K562 (cell line): ENCODE measurements around the gene GTF2A2. TPM values are rescaled to one million over a fixed set of nuclear protein-coding genes. Genes with fewer than 3 reads are reported as not detected.

Experiments
- BRF2 ChIP-seq: IDR thresholded peaks from 3 replicates; pipeline ENCODE4 v1.6.1; 2011; ENCODE audit warnings: borderline replicate concordance, mild to moderate bottlenecking; ENCODE audit not compliant: insufficient read length, insufficient read depth
- CBFA2T2 ChIP-seq: fragments of 450-650 bp; conservative IDR thresholded peaks from 2 replicates; pipeline ENCODE4 v1.6.1; 2017; ENCODE audit warnings: mild to moderate bottlenecking
- CBFA2T3 ChIP-seq: fragments of 450-650 bp; IDR thresholded peaks from 2 replicates; pipeline ENCODE4 v1.6.1; 2017
- CTCFL ChIP-seq: IDR thresholded peaks from 2 replicates; pipeline ENCODE4 v1.6.1; 2011; ENCODE audit warnings: borderline replicate concordance, low read depth, mild to moderate bottlenecking, moderate library complexity, low read length; ENCODE audit not compliant: insufficient read depth, poor library complexity, severe bottlenecking
- E2F4 ChIP-seq: sonication (generic); formaldehyde crosslinking; IDR thresholded peaks from 2 replicates; pipeline ENCODE4 v1.8.0; 2022; ENCODE audit warnings: mild to moderate bottlenecking, low read depth, missing genetic modification reagents
- EP400 ChIP-seq: fragments of 450-650 bp; IDR thresholded peaks from 2 replicates; pipeline ENCODE4 v1.6.1; 2017; ENCODE audit warnings: antibody characterized with exemption, mild to moderate bottlenecking, moderate library complexity
- ETS1 ChIP-seq: conservative IDR thresholded peaks from 2 replicates; pipeline ENCODE4 v1.6.1; 2011; ENCODE audit warnings: low read depth, mild to moderate bottlenecking, low read length; ENCODE audit not compliant: control insufficient read depth
- HDAC8 ChIP-seq: fragments of 450-650 bp; IDR thresholded peaks from 2 replicates; pipeline ENCODE4 v1.6.1; 2016; ENCODE audit warnings: mild to moderate bottlenecking, missing genetic modification characterization, moderate library complexity, missing compliant biosample characterization
- MYC ChIP-seq, 2 experiments: fragments of 250-450 bp in 1 of 2; sonication (Bioruptor Pico) in 1 of 2; IDR thresholded peaks; 2 replicates each; pipeline versions ENCODE4 v1.5.1 to v1.6.1; 2012 to 2021; ENCODE audit warnings: low read depth in 2 of 2, borderline replicate concordance in 1 of 2, improper control_type of control experiment in 1 of 2, low read length in 1 of 2, mild to moderate bottlenecking in 1 of 2, moderate library complexity in 1 of 2
- NCOR1 ChIP-seq: fragments of 450-650 bp; IDR thresholded peaks from 2 replicates; pipeline ENCODE4 v1.6.1; 2016; ENCODE audit warnings: mild to moderate bottlenecking, moderate library complexity
- NFXL1 ChIP-seq: fragments of 450-650 bp; formaldehyde crosslinking; IDR thresholded peaks from 2 replicates; pipeline ENCODE4 v1.4.0; 2021; ENCODE audit warnings: mild to moderate bottlenecking
- NKRF ChIP-seq: fragments of 450-650 bp; IDR thresholded peaks from 2 replicates; pipeline ENCODE4 v1.6.1; 2016; ENCODE audit warnings: borderline replicate concordance
- SMAD4 ChIP-seq: fragments of 250-450 bp; sonication (Bioruptor Pico); conservative IDR thresholded peaks from 2 replicates; pipeline ENCODE4 v1.8.0; 2021; ENCODE audit warnings: inconsistent platforms, mild to moderate bottlenecking, moderate library complexity
- ZNF165 ChIP-seq: fragments of 250-450 bp; sonication (Bioruptor Pico); IDR thresholded peaks from 2 replicates; pipeline ENCODE4 v1.4.0; 2020; ENCODE audit warnings: borderline replicate concordance
- polyA plus RNA-seq, 8 experiments: library from polyadenylated mRNA; depleted of rRNA in 4 of 8; stranded (reverse) in 5 of 8; unstranded in 3 of 8; fragments of >200 nt; fragmentation: Nextera tagmentation in 2 of 8; fragmentation: Illumina TruSeq in 1 of 8; extraction: Ambion mirVana in 2 of 8; extraction: Trizol in 1 of 8; gene quantifications; 2 replicates each; pipeline versions ENCODE4 v1.2.1 to v1.2.3, GENCODE V29; 2011 to 2014; ENCODE audit warnings: inconsistent platforms in 1 of 8, missing spikeins in 1 of 8
- total RNA-seq, 7 experiments: library from RNA; depleted of rRNA in 6 of 7; stranded (reverse); fragments of >200 nt in 6 of 7; fragmentation: Illumina TruSeq in 2 of 7; extraction: Trizol in 2 of 7; gene quantifications; 2 replicates each; pipeline versions ENCODE4 v1.2.1 to v1.2.3, GENCODE V29; 2011 to 2021; ENCODE audit warnings: low replicate concordance in 1 of 7

GTF2A2 gene
- total and polyA plus RNA-seq, 9 of the 15 experiments (the other 6 are each of a cell fraction or from before 2014, with no cell fraction given) = 128 to 656 (median 172) TPM

- peak; percentile 44; the same call in 1 of the 2 replicates for TF ChIP-seq SMAD4
- TF ChIP-seq CTCFL = no peak
- no peak for TF ChIP-seq BRF2
- 0 out of 2 replicates have a peak, but pooled peaks have one; percentile 35 for TF ChIP-seq E2F4
- TF ChIP-seq EP400 = 0 out of 2 replicates have a peak, but pooled peaks have one; percentile 12
- no peak for TF ChIP-seq ETS1
- TF ChIP-seq MYC (IDR thresholded peaks at IDR 0.05; ENCODE audit: low read depth, low read length) = peak; percentile 56; the same call in 1 of the 2 replicates
- no peak for TF ChIP-seq MYC (CRISPR knock-in tag; IDR thresholded peaks at IDR 0.05; ENCODE audit: borderline replicate concordance, low read depth)
- TF ChIP-seq ZNF165 = no peak
- peak; percentile 54 for TF ChIP-seq NCOR1
- no peak for TF ChIP-seq NFXL1 (CRISPR knock-in tag)
- no peak for TF ChIP-seq HDAC8 (tag)
- TF ChIP-seq CBFA2T3 = peak; percentile 83
- TF ChIP-seq CBFA2T2 = peak; percentile 72
- TF ChIP-seq NKRF = no peak
Measured at GRCh38 chr15:59696332-59696731, 39.0 kb upstream of the GTF2A2 start (continued).
